Calu3 (cell line): ENCODE data around the gene APBB1IP. TPM values are rescaled to one million over a fixed set of nuclear protein-coding genes. Genes with fewer than 3 reads are reported as not detected.

ENCODE experiments used
- BruUV-seq: library from RNA; stranded (reverse); fragments of 400-500 nt; replicated peaks from 2 replicates; lab custom pipeline; 2021; lab: Mats Ljungman, UMichigan
- CTCF ChIA-PET: fragments of 300-600 bp; sonication (Branson Sonifier 250); formaldehyde crosslinking; loops from one replicate; lab custom pipeline; 2022; ENCODE audit warnings: antibody characterized with exemption; lab: Charles Lee
- DNase-seq: peaks from one replicate; pipeline ENCODE4 v3.0.0; 2022
- H3K27ac Mint-ChIP-seq: one replicate; pipeline ENCODE4 v1.8.0; 2022; ENCODE audit warnings: mixed read lengths; ENCODE audit not compliant: unreplicated experiment
- H3K27me3 Mint-ChIP-seq: one replicate; pipeline ENCODE4 v1.8.0; 2022; ENCODE audit warnings: mixed read lengths; ENCODE audit not compliant: unreplicated experiment
- H3K36me3 Mint-ChIP-seq: one replicate; pipeline ENCODE4 v1.8.0; 2022; ENCODE audit warnings: mild to moderate bottlenecking, moderate library complexity, mixed read lengths; ENCODE audit not compliant: insufficient read depth, unreplicated experiment
- H3K4me1 Mint-ChIP-seq: one replicate; pipeline ENCODE4 v1.8.0; 2022; ENCODE audit warnings: mild to moderate bottlenecking, low read depth, mixed read lengths; ENCODE audit not compliant: unreplicated experiment
- H3K4me3 Mint-ChIP-seq: one replicate; pipeline ENCODE4 v1.8.0; 2022; ENCODE audit warnings: mild to moderate bottlenecking, low read depth, moderate library complexity, mixed read lengths; ENCODE audit not compliant: unreplicated experiment
- H3K9me3 Mint-ChIP-seq: one replicate; pipeline ENCODE4 v1.8.0; 2022; ENCODE audit warnings: low read depth, mixed read lengths; ENCODE audit not compliant: unreplicated experiment
- intact Hi-C: fragments of 100-400 bp; cut with micrococcal nuclease; formaldehyde crosslinking; loops from one replicate; pipeline ENCODE4 v1.10.0; 2022; ENCODE audit not compliant: unreplicated experiment
- total RNA-seq: library from RNA; stranded (reverse); gene quantifications from 2 replicates; pipeline ENCODE4 v1.2.3, GENCODE V29; 2022
- TF ChIP-seq, protein P1 (sequence below): fragments of 200-600 bp; IDR thresholded peaks from one replicate; pipeline ENCODE4 v1.8.0; 2022; ENCODE audit warnings: antibody characterized with exemption; ENCODE audit not compliant: unreplicated experiment

The APBB1IP gene
- total RNA-seq, 1 experiment from 2014 or later: 1.5 TPM

DNA sequence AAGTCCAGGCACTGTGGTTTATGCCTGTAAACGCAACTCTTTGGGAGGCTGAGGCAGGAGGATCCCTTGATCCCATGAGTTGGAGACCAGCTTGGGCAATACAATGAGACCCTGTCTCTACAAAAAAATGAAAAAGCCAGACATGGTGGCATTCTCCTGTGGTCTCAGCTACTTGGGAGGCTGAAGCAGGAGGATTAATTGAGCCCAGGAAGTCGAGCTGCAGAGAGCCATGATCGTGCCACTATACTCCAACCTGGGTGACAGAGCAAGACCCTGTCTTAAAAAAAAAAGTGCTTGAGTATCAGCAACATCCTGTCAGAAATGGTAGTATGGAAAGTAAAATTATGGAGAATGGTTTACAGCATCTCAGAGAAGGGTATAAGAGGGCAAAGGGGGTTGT, 11.6 kb downstream of the APBB1IP start:
- intact Hi-C loops: no loop called here
- DNase-seq: no peak
- H3K4me3 Mint-ChIP-seq: no peak overlapping the region
- CTCF ChIA-PET: no interaction called here
- H3K9me3 Mint-ChIP-seq: no peaks in the 10 kb centered on the region
- no TSS peak for BruUV-seq
- no peaks in the 10 kb centered on the region for H3K4me1 Mint-ChIP-seq
- H3K36me3 Mint-ChIP-seq: no peaks in the 10 kb centered on the region
- TF ChIP-seq, protein P1, sequence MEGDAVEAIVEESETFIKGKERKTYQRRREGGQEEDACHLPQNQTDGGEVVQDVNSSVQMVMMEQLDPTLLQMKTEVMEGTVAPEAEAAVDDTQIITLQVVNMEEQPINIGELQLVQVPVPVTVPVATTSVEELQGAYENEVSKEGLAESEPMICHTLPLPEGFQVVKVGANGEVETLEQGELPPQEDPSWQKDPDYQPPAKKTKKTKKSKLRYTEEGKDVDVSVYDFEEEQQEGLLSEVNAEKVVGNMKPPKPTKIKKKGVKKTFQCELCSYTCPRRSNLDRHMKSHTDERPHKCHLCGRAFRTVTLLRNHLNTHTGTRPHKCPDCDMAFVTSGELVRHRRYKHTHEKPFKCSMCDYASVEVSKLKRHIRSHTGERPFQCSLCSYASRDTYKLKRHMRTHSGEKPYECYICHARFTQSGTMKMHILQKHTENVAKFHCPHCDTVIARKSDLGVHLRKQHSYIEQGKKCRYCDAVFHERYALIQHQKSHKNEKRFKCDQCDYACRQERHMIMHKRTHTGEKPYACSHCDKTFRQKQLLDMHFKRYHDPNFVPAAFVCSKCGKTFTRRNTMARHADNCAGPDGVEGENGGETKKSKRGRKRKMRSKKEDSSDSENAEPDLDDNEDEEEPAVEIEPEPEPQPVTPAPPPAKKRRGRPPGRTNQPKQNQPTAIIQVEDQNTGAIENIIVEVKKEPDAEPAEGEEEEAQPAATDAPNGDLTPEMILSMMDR: no peak
- no peak overlapping the region for H3K27ac Mint-ChIP-seq
- no peaks in the 10 kb centered on the region for H3K27me3 Mint-ChIP-seq

DNA sequence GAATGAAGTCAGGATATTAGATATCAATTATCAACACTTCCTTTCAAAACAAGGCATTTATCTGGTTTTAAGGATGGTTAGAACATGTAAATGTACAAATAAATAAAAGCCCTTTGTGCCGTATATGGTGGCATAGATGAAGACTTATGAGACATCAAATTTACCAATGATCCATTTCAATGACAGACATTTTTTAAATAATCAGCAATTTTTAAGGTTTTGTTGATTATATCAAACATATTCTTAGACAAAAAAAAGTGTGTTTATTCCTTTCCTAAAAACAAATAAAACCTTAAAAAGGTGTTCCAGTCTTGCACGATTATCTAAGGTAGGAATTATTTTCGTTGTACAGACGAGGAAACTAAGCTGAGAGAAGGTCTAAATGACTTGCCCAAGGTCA, 13.8 kb downstream of the APBB1IP start:
- Mint-ChIP-seq H3K9me3 (no peaks in the 10 kb centered on the region), H3K4me3 (no peak overlapping the region), H3K27me3 (no peaks in the 10 kb centered on the region), H3K27ac (no peak overlapping the region), H3K36me3 (no peaks in the 10 kb centered on the region), H3K4me1 (no peaks in the 10 kb centered on the region)
- intact Hi-C loops: no loop called here
- no peak for DNase-seq
- TF ChIP-seq, protein P1: no peak
- BruUV-seq: no TSS peak
- CTCF ChIA-PET: no interaction called here

DNA sequence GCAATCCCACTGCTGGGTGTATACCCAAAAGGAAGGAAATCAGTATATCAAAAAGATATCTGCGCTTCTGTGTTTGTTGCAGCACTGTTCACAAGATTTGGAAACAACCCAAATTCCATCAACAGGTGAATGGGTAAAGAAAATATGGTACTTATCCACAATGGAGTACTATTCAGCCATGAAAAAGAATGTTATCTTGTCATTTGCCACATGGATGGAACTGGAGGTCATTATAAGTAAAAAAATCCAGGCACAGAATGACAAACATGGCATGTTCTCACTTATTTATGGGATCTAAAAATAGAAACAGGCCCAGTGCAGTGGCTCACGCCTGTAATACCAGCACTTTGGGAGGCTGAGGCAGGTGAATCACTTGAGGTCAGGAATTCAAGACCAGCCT, 15.7 kb downstream of the APBB1IP start:
- Mint-ChIP-seq H3K9me3 (no peaks in the 10 kb centered on the region), H3K4me1 (no peaks in the 10 kb centered on the region), H3K27me3 (no peaks in the 10 kb centered on the region), H3K27ac (no peak overlapping the region), H3K4me3 (no peak overlapping the region), H3K36me3 (no peaks in the 10 kb centered on the region)
- intact Hi-C loops: no loop called here
- TF ChIP-seq, protein P1: no peak
- BruUV-seq: no TSS peak
- no peak for DNase-seq
- CTCF ChIA-PET: no interaction called here

DNA sequence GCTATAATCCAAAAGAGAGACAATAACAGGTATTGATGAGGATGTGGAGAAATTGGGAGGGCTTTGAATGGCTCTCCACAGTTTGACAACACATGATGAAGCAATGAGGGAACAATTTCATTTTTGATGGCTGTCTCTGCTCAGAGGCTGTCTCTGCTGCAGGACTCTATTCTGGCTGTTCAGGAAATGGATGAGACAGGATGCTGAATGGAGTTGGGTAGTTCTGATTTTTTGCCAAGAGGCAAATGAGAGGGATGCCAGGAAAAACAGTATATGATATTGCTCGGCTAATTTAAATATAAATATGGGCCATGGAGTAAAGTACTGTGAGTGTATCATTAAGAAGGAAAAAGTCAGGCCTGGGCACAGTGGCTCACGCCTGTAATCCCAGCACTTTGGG, 16.8 kb downstream of the APBB1IP start:
- TF ChIP-seq, protein P1: no peak
- no peak overlapping the region for H3K4me3 Mint-ChIP-seq
- no peak overlapping the region for H3K27ac Mint-ChIP-seq
- H3K27me3 Mint-ChIP-seq: no peaks in the 10 kb centered on the region
- no peaks in the 10 kb centered on the region for H3K4me1 Mint-ChIP-seq
- no peaks in the 10 kb centered on the region for H3K9me3 Mint-ChIP-seq
- CTCF ChIA-PET: no interaction called here
- no TSS peak for BruUV-seq
- intact Hi-C loops: no loop called here
- DNase-seq: no peak
- H3K36me3 Mint-ChIP-seq: no peaks in the 10 kb centered on the region
